ENCODE results near the gene LCP2.

LCP2 gene

GRCh38 chr5:170296036-170296934 lies 1.3 kb downstream of the LCP2 start:
- DNase-seq (ENCODE audit: low spot score): no peak

GRCh38 chr5:170294556-170294955 lies 3.0 kb downstream of the LCP2 start:
- DNase-seq (ENCODE audit: low spot score): no peak

DNA sequence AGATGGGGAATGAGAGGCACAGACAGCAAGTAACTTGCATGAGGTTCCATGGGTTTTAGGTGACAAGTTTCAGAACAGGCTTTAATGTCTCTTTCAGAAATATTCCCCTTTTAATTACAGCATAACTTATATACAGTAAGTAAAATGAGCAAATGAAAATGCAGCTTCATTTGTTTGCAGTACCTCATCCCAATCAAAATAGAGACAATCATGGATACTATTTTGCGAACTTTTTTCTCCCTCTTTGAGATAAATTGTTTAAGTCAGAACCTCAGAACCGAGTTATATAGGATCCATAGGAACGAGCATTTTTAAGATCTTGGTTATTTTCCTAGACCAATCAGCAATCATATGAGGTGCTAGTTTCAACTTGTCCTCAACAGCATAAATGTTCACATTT lies 3.5 kb downstream of the LCP2 start:
- no peak for DNase-seq (ENCODE audit: low spot score)

DNA sequence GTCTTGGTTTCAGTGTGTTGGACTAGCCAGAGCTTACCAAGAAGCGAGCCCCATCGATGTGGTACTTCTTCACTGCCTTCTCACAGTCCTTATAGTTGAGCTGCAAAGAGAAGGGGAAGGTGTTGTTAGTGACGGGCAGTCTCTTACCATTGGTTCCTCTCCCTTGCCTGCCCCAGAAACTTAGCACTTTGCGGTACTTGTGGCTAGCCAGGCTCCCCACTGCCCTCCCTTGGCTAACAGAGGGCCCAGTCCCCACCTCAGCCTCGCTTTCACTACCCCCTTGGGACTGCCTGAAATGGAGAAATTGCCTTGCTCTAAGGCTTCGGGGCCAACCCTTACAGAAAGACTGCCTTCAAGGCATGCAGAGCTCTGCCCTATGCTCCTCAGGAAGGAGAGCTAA lies 4.3 kb downstream of the LCP2 start:
- no peak for DNase-seq (ENCODE audit: low spot score)

DNA sequence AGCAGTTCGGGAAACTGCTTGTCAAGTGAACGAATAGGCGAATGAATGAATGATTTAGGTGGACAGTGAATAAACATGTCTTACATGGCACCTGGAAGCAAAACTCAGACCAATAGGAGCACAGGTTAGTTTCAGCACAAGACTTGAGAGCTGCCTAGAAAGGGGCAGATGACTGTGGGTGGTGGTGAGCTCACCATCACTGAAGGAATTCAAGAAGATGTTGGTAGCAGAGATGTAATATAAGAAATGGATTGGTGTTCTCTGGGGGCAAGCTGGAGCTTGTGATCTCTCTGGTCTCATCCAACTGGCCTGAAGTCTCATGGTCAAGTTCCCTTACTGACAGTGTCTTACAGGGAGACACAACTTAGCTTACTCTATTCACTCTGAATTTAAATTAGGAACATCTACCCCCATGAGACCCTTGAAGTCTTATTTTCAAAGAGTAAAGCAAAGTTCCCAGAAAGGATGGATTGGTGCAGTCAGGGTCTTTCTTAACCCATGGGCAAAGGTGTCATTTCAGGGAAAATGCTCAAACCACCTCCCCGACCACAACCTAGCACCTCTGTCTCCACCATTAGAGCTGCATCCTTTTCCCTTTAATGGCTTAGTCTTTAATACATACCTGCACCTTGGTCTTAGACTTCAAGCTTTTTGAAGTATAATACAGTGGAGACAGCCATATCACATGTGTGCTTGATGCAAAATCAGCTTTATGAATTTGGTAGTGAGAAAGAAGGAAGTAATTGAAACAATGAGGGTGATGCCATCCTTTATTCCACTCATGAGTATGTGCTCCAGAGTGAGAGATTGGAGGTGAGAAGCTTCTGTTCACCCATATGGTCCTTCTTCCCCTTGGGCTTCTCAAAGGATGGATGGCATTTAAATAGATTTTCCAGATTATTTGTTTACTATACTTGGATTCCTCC lies 5.1 kb downstream of the LCP2 start:
- no peak for DNase-seq (ENCODE audit: low spot score)

DNA sequence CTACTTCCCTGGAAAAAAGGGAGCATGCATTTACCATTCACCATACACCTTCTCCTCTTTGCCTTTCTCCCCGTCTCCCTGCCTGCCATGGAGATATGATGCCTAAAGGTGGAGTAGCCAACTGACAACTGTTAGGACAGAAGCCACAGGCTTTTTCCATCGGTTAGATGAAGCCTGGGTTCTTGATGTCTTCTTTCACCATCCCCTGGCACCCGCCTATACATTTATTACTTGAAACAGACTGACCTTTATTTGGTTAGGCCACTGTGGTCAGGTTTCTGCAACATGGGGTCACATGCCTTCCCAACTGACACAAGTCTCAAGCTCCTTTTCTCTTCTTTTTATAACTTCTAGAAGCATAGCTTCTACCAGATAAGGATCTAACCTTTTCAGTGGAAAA lies 7.1 kb downstream of the LCP2 start:
- no peak for DNase-seq (ENCODE audit: low spot score)

- DNase-seq (ENCODE audit: low spot score): no peak
Observed at GRCh38 chr5:170289764-170290163, 7.8 kb downstream of the LCP2 start.

GRCh38 chr5:170289121-170289520 lies 8.5 kb downstream of the LCP2 start:
- DNase-seq (ENCODE audit: low spot score): no peak

- no peak for DNase-seq (ENCODE audit: low spot score)
Observed at GRCh38 chr5:170288551-170288950, 9.0 kb downstream of the LCP2 start.

GRCh38 chr5:170288151-170288550 lies 9.4 kb downstream of the LCP2 start:
- no peak for DNase-seq (ENCODE audit: low spot score)

DNA sequence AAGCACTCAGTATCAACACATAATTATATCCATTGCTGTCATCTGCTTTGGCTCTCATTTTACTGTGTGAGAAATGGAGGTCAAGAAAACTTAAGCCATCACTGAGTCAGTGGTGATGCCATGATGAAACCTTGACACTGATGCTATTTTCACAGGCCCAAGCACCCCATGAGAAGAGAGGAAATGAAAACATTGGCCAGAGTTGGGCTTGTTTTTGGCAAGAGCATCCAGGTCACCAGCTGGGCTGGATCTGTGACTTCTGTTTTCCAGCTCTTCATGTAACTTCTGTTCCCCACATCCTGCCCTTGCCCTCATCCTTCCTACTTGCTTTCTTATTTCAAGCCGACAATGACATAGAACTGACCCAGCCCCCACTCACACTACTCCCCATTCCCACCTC lies 10.0 kb downstream of the LCP2 start:
- DNase-seq (ENCODE audit: low spot score): no peak

DNA sequence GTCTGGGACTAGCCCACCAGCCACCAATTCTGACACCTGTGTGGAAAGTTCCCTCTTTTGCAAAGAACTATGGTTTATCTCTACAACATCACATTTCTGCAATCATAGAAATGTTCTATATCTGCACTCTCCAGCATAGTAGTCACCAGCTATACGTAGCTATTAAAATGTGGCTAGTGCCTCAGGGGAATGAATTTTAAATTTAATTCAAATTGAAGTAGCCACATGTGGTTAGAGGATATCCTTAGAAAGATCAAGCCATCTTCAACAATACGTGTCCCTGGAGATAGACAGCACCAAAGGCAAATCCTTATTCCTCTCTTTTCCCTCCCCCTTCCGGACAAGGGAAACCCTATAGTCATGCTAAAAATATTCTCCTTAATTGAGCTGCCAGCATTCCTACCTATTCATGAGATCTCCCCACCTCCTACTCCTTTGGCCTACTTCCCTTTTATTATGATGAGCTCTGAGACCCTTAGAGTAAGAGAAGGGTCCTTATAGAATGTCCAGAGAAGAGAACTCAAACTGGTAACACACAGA lies 11.1 kb downstream of the LCP2 start:
- DNase-seq (ENCODE audit: low spot score): no peak

DNA sequence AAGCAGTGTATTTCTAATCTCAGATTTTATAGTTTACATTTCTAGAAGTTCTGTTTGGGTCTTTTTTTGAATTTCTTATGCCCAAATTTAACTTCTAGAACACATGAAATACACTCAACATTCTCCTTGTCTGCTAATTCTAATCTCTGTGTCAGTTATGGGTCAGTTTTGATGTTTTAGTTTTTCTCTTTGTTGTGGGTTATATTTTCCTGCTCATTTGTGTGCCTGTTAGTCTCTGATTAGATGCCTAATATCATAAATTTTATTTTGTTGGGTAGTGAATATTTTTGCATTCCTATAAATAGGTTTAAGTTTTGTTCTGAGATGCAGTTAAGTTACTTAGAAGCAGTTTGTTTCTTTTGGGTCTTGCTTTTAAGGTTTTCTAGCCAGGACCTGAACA lies 12.4 kb downstream of the LCP2 start:
- no peak for DNase-seq (ENCODE audit: low spot score)

DNA sequence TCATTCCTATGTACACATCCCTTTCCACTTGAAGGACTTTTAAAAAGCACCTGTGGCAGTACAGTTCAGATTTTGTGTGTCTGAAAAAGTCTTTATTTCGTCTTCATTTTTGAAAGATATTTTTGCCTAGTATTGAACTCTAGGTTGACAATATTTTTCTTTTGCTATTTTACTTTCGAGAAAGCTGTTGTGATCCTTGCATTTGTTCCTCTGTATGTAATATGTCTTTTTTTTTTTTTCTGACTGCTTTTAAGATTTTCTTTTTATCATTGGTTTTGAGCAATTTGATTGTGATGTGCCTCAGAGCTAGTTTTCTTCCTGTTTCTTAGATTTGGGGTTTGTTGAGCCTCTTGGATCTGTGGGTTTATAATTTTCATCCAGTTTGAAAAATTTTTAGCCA lies 13.3 kb downstream of the LCP2 start:
- DNase-seq (ENCODE audit: low spot score): no peak

DNA sequence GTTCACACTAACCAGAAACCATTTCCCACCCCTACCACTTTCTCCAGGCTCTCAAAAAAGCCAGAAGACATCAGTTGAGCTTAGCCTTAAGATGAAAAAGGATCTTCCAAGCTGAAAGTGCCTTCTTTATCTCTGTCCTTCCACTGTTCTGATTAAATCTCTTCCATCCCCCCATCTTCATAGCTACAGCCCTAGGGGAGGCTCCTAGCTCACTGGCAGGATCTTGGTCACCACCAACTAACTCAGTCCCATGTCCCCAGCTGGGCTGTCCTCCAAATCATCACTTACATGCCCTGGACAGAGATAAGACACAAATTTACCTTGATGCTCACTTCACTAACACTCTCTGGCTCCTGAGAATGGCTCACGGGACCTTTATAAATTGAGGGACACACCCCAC lies 14.3 kb downstream of the LCP2 start:
- DNase-seq (ENCODE audit: low spot score): no peak

DNA sequence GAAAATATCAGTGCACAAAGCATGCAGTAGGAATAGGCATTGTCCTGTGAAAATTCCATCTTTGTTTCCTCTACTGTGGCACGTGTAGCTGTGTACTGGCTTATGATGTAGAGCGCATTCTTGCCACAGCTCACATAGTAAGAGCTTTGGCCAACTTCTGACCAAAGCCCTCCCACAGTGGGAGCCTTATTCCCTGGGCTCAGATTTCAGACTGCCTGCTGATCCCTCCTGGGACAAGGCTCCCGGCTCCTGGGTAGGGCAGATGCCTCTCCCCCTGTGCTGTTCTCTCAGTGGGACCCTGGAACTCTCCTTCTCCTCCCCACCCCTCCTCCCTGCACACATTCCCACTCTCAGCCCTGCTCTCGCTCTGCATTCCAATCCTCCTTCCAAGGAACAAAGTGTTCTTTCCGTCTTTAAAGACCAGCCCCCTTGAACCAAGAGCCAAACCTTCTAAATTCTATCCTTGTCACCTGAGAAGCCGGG lies 17.5 kb downstream of the LCP2 start:
- DNase-seq (ENCODE audit: low spot score): no peak

GRCh38 chr5:170279459-170279817 lies 18.1 kb downstream of the LCP2 start:
- no peak for DNase-seq (ENCODE audit: low spot score)

DNA sequence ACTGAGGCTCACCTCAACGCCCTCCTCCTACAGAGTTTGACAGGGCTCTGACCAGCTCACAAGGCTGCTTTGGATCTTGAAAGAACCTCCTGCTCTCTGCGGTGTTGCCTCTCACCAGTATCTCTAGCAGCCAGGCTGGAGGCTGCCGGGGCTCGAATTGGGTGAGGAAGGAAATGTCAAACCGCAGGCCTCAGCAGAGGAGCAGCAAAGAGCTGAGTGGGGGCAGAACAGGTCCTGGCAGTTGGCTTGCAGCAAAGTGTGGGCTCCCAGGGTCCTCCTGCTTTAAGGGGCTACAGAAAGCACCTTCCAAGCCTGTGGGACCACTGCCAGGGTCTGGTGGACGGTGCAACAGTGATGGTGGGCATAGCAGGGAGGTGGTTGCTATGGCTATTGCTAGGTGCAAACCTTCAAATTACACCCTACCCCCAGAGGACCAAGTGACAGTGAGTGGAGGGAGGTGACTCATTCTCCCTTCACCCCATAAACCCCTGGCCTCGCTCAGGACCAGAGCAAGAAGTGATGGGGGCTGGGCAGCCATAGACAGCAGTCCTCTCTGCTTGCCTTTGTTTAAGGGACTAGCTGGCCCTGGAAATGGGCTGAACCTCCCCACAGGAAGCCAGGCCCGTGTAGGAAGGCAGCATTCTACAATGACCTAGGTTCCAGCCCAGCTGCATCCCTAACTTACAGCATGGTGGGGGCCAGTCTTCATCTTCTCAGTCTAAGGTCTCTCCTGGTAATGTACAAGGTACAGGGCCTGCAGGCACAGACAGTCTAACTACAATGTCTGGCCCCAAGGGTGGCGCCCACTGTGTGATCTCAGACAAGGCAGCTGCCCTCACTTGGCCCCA lies 18.7 kb downstream of the LCP2 start:
- no peak for DNase-seq (ENCODE audit: low spot score)

GRCh38 chr5:170277867-170278281 lies 19.7 kb downstream of the LCP2 start:
- no peak for DNase-seq (ENCODE audit: low spot score)

GRCh38 chr5:170276140-170276539 lies 21.4 kb downstream of the LCP2 start:
- DNase-seq (ENCODE audit: low spot score): no peak

DNA sequence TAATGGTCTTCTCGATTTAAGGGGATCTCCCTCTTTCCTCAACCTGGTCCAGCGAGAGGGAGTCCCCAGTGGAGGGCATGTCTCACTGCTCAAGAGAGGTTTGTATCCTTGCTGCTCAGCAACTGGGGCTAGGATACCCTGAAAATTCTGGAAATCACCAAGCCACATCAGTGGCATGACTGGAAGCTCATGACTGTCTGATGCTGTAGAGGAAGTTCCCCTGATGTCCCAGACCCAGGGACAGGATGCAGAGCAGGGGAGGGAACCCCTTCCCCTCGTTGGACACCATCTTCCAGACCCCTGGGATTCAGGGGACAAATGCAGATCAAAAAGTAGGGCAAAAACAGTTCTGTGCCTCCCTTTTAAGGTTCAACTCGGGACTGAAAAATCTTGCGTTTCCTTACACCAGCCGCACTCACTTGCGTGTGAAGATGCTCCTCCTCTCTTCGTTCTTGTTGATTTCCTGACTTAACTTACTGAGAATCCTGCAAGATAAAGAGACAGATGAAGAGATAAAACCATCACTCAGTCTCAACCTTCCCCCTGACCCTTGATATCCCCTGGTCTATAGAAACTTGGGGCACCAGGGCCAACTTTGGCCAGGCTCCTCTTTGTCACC lies 22.1 kb downstream of the LCP2 start:
- no peak for DNase-seq (ENCODE audit: low spot score)

Measured in kidney tubule cell (primary cell).